ENCODE data around the gene NT5DC3. TPM values are rescaled to one million over a fixed set of nuclear protein-coding genes. Genes with fewer than 3 reads are reported as not detected.
"Not testable (repeated sequence)": the region's sequence is repeated elsewhere in the genome, so short reads cannot be mapped to it uniquely, and the experiment has no call there.

Gene NT5DC3
- total RNA-seq, 3 donors from 2014 or later: 3.8 to 19.9 (median 12.5) TPM

DNA sequence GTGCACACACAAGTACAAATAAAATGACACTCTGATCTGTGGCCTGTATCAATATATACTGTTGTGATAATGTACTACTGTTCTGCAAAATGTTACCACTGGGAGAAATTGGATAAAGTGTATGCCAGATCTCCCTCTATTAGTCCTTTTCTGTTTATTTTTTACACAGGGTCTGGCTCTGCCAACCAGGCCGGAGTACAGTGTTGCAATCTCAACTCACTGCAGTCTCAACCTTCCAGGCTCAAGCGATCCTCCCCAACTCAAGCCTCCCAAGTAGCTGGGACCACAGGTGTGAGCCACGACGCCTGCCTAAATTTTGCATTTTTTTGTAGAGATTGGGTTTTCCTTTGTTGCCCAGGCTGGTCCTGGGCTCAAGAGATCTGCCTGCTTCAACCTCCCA lies 1.9 kb downstream of the NT5DC3 start:
- intact Hi-C loops (cut with DNase I; ENCODE audit: low total_unique reads): no loop called here
- Histone ChIP-seq H3K4me3 (peak overlapping the region in 2 of 3 donors; percentile 91 to 96), H3K27me3 (no peaks in the 10 kb centered on the region), H3K36me3 (no peaks in the 10 kb centered on the region), H3K27ac (no peak overlapping the region), H3K9me3 (no peaks in the 10 kb centered on the region), H3K4me1 (no peaks in the 10 kb centered on the region)
- TF ChIP-seq POLR2AphosphoS5 (IDR thresholded peaks at IDR 0.05): no peak
- TF ChIP-seq CTCF (IDR thresholded peaks at IDR 0.05): no peak
- DNase-seq (ENCODE audit: low spot score in 2 of 2): no peak

DNA sequence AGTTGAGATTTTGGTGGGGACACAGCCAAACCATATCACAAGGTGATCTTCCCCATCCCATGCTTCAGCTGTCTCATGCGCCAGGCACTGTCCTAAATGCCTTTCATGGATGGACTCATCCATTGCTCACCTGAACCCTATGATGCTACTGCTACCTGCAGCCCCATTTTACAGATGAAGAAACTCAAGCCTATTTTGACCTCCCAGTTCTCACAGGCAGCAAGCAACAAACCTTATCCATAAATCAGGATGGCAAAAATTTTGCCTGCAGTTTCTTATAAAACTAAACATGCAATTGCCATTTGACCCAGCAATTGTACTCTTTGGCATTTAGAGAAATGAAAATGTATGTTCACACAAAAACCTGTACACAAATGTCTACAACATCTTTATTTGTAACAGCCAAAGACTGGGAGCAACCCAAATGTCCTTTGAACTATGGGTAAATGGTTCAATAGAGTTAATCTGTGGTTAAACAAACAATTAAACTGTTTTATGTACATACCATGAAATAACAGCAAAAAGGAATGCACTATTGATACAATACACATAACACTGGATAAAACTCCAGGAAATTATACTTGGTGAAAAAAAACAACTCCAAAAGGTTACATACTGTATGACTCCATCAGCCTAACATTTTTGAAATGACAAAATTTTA lies 2.6 kb downstream of the NT5DC3 start:
- no peak for DNase-seq (ENCODE audit: low spot score in 2 of 2)
- intact Hi-C loops (cut with DNase I; ENCODE audit: low total_unique reads): no loop called here
- no peaks in the 10 kb centered on the region for H3K4me1 ChIP-seq
- no peaks in the 10 kb centered on the region for H3K36me3 ChIP-seq
- no peaks in the 10 kb centered on the region for H3K27me3 ChIP-seq
- H3K27ac ChIP-seq: no peak overlapping the region
- H3K4me3 ChIP-seq: no peak overlapping the region
- H3K9me3 ChIP-seq: no peaks in the 10 kb centered on the region
- no peak for TF ChIP-seq CTCF (IDR thresholded peaks at IDR 0.05)
- no peak for TF ChIP-seq POLR2AphosphoS5 (IDR thresholded peaks at IDR 0.05)
- no peak for TF ChIP-seq POLR2A (IDR thresholded peaks at IDR 0.05)

DNA sequence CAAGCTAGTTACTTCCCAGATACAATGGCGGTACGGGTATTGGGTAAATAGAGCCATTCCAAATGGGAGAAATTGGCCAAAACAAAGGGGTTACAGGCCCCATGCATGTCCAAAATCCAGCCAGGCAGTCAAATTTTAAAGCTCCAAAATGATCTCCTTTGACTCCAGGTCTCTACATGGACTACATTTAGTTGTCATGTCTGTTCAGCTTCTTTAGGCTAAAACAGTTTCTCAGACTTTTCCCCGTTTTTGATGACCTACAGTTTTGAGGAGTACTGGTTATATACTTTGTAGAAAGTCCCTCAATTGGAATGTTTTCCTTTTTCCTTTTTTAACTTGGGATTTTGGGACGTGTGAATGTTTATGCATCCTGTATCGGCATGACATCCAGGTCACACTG lies 4.7 kb downstream of the NT5DC3 start:
- no peak for TF ChIP-seq CTCF (IDR thresholded peaks at IDR 0.05)
- no peak for TF ChIP-seq POLR2AphosphoS5 (IDR thresholded peaks at IDR 0.05)
- TF ChIP-seq POLR2A (IDR thresholded peaks at IDR 0.05): no peak
- H3K9me3 ChIP-seq: no peaks in the 10 kb centered on the region
- H3K4me3 ChIP-seq: no peak overlapping the region
- H3K4me1 ChIP-seq: no peaks in the 10 kb centered on the region
- intact Hi-C loops (cut with DNase I; ENCODE audit: low total_unique reads): no loop called here
- H3K36me3 ChIP-seq: no peaks in the 10 kb centered on the region
- no peak overlapping the region for H3K27ac ChIP-seq
- no peak for DNase-seq (ENCODE audit: low spot score in 2 of 2)
- H3K27me3 ChIP-seq: no peaks in the 10 kb centered on the region

GRCh38 chr12:103835747-103836335 lies 5.2 kb downstream of the NT5DC3 start:
- H3K36me3 ChIP-seq; H3K4me1 ChIP-seq; H3K27ac ChIP-seq; intact Hi-C loops (cut with DNase I; ENCODE audit: low total_unique reads); H3K27me3 ChIP-seq; H3K9me3 ChIP-seq; H3K4me3 ChIP-seq; DNase-seq (ENCODE audit: low spot score in 2 of 2): not testable (repeated sequence)

GRCh38 chr12:103834942-103835341 lies 6.1 kb downstream of the NT5DC3 start:
- Histone ChIP-seq H3K4me1 (no peaks in the 10 kb centered on the region), H3K9me3 (no peaks in the 10 kb centered on the region), H3K4me3 (no peak overlapping the region), H3K27ac (no peak overlapping the region), H3K27me3 (no peaks in the 10 kb centered on the region), H3K36me3 (no peaks in the 10 kb centered on the region)
- intact Hi-C loops (cut with DNase I; ENCODE audit: low total_unique reads): no loop called here
- TF ChIP-seq CTCF (IDR thresholded peaks at IDR 0.05) (no peak), POLR2A (IDR thresholded peaks at IDR 0.05) (no peak), POLR2AphosphoS5 (IDR thresholded peaks at IDR 0.05) (no peak)
- no peak for DNase-seq (ENCODE audit: low spot score in 2 of 2)

Measured in breast epithelium (tissue), 4 donors.